ENCODE results near the gene TECTA.

DNA sequence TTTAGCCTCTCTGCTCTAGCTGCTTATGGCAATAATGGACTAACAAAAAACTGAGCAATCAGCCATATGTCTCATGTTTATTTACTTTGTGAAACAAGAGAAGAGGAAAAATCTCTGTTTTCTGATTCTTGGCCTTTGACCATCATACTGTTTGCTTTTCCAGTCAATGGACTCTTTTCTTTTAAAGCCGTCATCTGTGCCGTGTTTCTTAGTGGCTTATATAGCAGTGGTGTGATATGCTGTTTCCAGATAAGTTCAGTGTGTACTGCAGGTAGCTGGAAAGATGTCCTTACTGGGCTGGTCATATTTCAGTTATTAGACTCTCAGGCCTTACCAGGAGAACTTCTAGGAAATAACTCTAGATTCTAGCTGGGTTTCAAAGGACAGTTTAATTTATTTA, 33.6 kb upstream of the TECTA start:
- TF ChIP-seq, protein P1, sequence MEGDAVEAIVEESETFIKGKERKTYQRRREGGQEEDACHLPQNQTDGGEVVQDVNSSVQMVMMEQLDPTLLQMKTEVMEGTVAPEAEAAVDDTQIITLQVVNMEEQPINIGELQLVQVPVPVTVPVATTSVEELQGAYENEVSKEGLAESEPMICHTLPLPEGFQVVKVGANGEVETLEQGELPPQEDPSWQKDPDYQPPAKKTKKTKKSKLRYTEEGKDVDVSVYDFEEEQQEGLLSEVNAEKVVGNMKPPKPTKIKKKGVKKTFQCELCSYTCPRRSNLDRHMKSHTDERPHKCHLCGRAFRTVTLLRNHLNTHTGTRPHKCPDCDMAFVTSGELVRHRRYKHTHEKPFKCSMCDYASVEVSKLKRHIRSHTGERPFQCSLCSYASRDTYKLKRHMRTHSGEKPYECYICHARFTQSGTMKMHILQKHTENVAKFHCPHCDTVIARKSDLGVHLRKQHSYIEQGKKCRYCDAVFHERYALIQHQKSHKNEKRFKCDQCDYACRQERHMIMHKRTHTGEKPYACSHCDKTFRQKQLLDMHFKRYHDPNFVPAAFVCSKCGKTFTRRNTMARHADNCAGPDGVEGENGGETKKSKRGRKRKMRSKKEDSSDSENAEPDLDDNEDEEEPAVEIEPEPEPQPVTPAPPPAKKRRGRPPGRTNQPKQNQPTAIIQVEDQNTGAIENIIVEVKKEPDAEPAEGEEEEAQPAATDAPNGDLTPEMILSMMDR (IDR thresholded peaks at IDR 0.05), result no peak
- no peak for TF ChIP-seq POLR2A (IDR thresholded peaks at IDR 0.05)

Data from tibial nerve (tissue), 3 donors.